NCI-H2171 treated with DMSO at 0.1 percent for 48 hours (cell line): ENCODE measurements around the gene TNS4.
"Not testable (repeated sequence)": the region's sequence is repeated elsewhere in the genome, so short reads cannot be mapped to it uniquely, and the experiment has no call there.

Source experiments
- DNase-seq: peaks from one replicate; lab custom pipeline; 2025; lab: John Stamatoyannopoulos, UW

Gene TNS4

GRCh38 chr17:40501499-40501911 is at the start of gene TNS4:
Gene TNS4, minus strand, starts transcription at chr17:40501623. Its CDS starts 5,198 bp downstream, at chr17:40496425.
- DNase-seq = no peak

- no peak for DNase-seq
Measured at GRCh38 chr17:40550608-40551007, 49.2 kb upstream of the TNS4 start.

GRCh38 chr17:40548982-40549685 is 47.7 kb upstream of the TNS4 start:
- peak; percentile 78 for DNase-seq

- DNase-seq = no peak
Measured at GRCh38 chr17:40548491-40548981, 47.1 kb upstream of the TNS4 start.

- DNase-seq = no peak
Measured at GRCh38 chr17:40547785-40548478, 46.5 kb upstream of the TNS4 start.

GRCh38 chr17:40547079-40547784 is 45.8 kb upstream of the TNS4 start:
- DNase-seq = peak; percentile 94

- DNase-seq = not testable (repeated sequence)
Measured at GRCh38 chr17:40546497-40546896, 45.1 kb upstream of the TNS4 start.

GRCh38 chr17:40545660-40546059 is 44.2 kb upstream of the TNS4 start:
- no peak for DNase-seq

- DNase-seq = no peak
Measured at GRCh38 chr17:40542558-40543411, 41.4 kb upstream of the TNS4 start.

GRCh38 chr17:40541873-40542557 is 40.6 kb upstream of the TNS4 start:
- DNase-seq = no peak

- DNase-seq = no peak
Measured at GRCh38 chr17:40541060-40541872, 39.8 kb upstream of the TNS4 start.

GRCh38 chr17:40540448-40540847 is 39.0 kb upstream of the TNS4 start:
- no peak for DNase-seq

GRCh38 chr17:40539711-40540411 is 38.4 kb upstream of the TNS4 start:
- no peak for DNase-seq

- no peak for DNase-seq
Measured at GRCh38 chr17:40538936-40539705, 37.7 kb upstream of the TNS4 start.

GRCh38 chr17:40538019-40538935 is 36.9 kb upstream of the TNS4 start:
- DNase-seq = no peak

- DNase-seq = no peak
Measured at GRCh38 chr17:40536295-40537171, 35.1 kb upstream of the TNS4 start.

GRCh38 chr17:40535924-40536294 is 34.5 kb upstream of the TNS4 start:
- DNase-seq = no peak
